Measurements from ENCODE around the gene FNBP1.

FNBP1 gene

GRCh38 chr9:129857207-129857606 lies 185.8 kb downstream of the FNBP1 start:
- no peak for DNase-seq
- H3K36me3 Mint-ChIP-seq: peaks cover 57 to 70% of the 10 kb centered on the region in 2 donors
- H3K4me3 Mint-ChIP-seq: no peak overlapping the region
- no peak overlapping the region for H3K27ac Mint-ChIP-seq
- no peaks in the 10 kb centered on the region for H3K27me3 Mint-ChIP-seq
- ATAC-seq (replicated peaks): no peak
- H3K4me1 Mint-ChIP-seq: no peaks in the 10 kb centered on the region
- no peaks in the 10 kb centered on the region for H3K9me3 Mint-ChIP-seq

- Mint-ChIP-seq H3K9me3 (no peaks in the 10 kb centered on the region), H3K4me3 (no peak overlapping the region), H3K27ac (no peak overlapping the region), H3K36me3 (peaks cover 60 to 74% of the 10 kb centered on the region in 2 donors), H3K4me1 (no peaks in the 10 kb centered on the region), H3K27me3 (no peaks in the 10 kb centered on the region)
- ATAC-seq (replicated peaks): no peak
- DNase-seq: no peak
These were observed 188.3 kb downstream of the FNBP1 start for GRCh38 chr9:129854588-129855110.

- DNase-seq (no peak), ATAC-seq (replicated peaks) (no peak)
- Mint-ChIP-seq H3K36me3 (peaks cover 59 to 73% of the 10 kb centered on the region in 2 donors), H3K4me1 (no peaks in the 10 kb centered on the region), H3K9me3 (no peaks in the 10 kb centered on the region), H3K27ac (no peak overlapping the region), H3K27me3 (no peaks in the 10 kb centered on the region), H3K4me3 (no peak overlapping the region)
These were observed 189.4 kb downstream of the FNBP1 start for GRCh38 chr9:129853614-129854013.

DNA sequence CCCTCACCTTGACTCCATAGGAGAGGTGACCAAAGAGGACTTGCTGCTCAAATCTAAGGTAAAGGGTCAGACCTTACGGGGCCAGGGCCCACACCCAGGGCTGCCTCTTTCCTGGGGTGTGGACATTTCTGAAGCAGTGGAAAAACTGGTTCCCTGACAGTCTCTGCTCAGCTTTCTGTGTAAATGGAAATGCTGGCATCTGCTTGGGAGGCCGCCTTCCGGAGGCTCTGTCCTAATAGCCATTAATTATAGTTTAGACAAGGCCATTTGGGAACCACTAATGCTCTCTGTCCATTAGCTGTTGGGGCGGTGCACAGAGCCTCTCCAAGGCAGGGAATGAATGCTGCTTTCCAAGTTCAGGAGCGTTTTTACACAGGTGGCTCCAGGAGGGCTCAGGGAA lies 190.4 kb downstream of the FNBP1 start:
- no peaks in the 10 kb centered on the region for H3K9me3 Mint-ChIP-seq
- DNase-seq: no peak
- no peaks in the 10 kb centered on the region for H3K4me1 Mint-ChIP-seq
- no peak overlapping the region for H3K4me3 Mint-ChIP-seq
- no peak for ATAC-seq (replicated peaks)
- H3K27ac Mint-ChIP-seq: no peak overlapping the region
- H3K27me3 Mint-ChIP-seq: no peaks in the 10 kb centered on the region
- peaks cover 54 to 63% of the 10 kb centered on the region in 2 donors for H3K36me3 Mint-ChIP-seq

GRCh38 chr9:129851821-129852220 lies 191.2 kb downstream of the FNBP1 start:
- Mint-ChIP-seq H3K36me3 (peaks cover 51 to 57% of the 10 kb centered on the region in 2 donors), H3K4me3 (no peak overlapping the region)

GRCh38 chr9:129850821-129851550 lies 192.0 kb downstream of the FNBP1 start:
- Mint-ChIP-seq H3K36me3 (peaks cover 46 to 50% of the 10 kb centered on the region in 2 donors), H3K9me3 (no peaks in the 10 kb centered on the region)

More at GRCh38 chr9:129851821-129852220, 191.2 kb downstream of the FNBP1 start:
- no peaks in the 10 kb centered on the region for H3K27me3 Mint-ChIP-seq
- ATAC-seq (replicated peaks): no peak
- DNase-seq: no peak
- H3K4me1 Mint-ChIP-seq: no peaks in the 10 kb centered on the region
- no peak overlapping the region for H3K27ac Mint-ChIP-seq
- no peaks in the 10 kb centered on the region for H3K9me3 Mint-ChIP-seq

GRCh38 chr9:129849901-129850300 lies 193.1 kb downstream of the FNBP1 start:
- H3K27ac Mint-ChIP-seq: no peak overlapping the region
- no peaks in the 10 kb centered on the region for H3K9me3 Mint-ChIP-seq
- peaks cover 0 to 5% of the 10 kb centered on the region in 2 donors for H3K4me1 Mint-ChIP-seq
- peaks cover 36 to 42% of the 10 kb centered on the region in 2 donors for H3K36me3 Mint-ChIP-seq
- DNase-seq (no peak), ATAC-seq (replicated peaks) (no peak)
- H3K4me3 Mint-ChIP-seq: no peak overlapping the region
- no peaks in the 10 kb centered on the region for H3K27me3 Mint-ChIP-seq

More at GRCh38 chr9:129850821-129851550, 192.0 kb downstream of the FNBP1 start:
- H3K4me1 Mint-ChIP-seq: no peaks in the 10 kb centered on the region
- H3K27ac Mint-ChIP-seq: no peak overlapping the region
- ATAC-seq (replicated peaks) (no peak), DNase-seq (no peak)
- no peak overlapping the region for H3K4me3 Mint-ChIP-seq
- H3K27me3 Mint-ChIP-seq: no peaks in the 10 kb centered on the region

DNA sequence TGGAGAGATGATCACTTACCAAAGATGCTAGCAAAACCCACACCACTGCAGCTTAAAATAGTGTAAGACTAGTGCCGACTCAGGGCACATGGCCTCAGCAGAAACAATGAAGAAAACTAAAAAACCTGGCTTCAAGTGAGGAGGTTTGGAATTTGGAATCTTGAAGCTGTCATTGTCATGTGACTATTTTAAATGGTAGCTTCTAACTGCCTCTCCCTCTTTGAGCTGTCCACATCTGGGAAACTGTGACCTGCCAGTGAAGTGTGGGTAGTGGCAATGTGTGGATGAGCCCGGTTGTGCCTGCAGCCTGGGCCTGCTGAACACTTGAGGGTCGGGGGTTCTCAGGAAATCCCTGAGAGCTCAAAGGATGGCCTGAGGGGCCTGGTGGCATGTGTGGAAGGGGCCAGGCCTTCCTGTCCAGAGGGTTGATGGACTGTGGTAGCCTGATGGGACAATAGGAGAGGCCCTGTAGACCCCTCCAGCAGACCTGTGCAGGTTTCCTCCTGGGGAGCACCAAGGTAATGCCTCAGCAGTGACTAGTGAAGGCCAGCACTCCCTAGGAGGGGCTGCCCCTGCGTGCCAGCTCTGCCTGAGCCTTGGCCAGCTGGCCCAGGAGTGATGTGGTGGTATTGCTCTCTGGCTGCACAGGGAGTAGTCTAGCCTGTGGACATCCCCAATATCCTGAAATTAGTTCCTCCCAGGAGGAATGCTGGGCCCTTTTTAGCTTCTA lies 194.1 kb downstream of the FNBP1 start:
- Mint-ChIP-seq H3K9me3 (no peaks in the 10 kb centered on the region), H3K36me3 (peaks cover 26 to 32% of the 10 kb centered on the region in 2 donors), H3K27ac (no peak overlapping the region), H3K27me3 (no peaks in the 10 kb centered on the region), H3K4me1 (peaks cover 0 to 5% of the 10 kb centered on the region in 2 donors), H3K4me3 (no peak overlapping the region)
- DNase-seq (no peak), ATAC-seq (replicated peaks) (no peak)

- Mint-ChIP-seq H3K27me3 (no peaks in the 10 kb centered on the region), H3K27ac (peak overlapping the region; percentile 42), H3K4me3 (no peak overlapping the region), H3K9me3 (no peaks in the 10 kb centered on the region), H3K36me3 (peaks cover 8 to 9% of the 10 kb centered on the region in 2 donors), H3K4me1 (peaks cover 0 to 5% of the 10 kb centered on the region in 2 donors)
- ATAC-seq (replicated peaks): no peak
- no peak for DNase-seq
These were observed 197.6 kb downstream of the FNBP1 start for GRCh38 chr9:129845373-129845772.

DNA sequence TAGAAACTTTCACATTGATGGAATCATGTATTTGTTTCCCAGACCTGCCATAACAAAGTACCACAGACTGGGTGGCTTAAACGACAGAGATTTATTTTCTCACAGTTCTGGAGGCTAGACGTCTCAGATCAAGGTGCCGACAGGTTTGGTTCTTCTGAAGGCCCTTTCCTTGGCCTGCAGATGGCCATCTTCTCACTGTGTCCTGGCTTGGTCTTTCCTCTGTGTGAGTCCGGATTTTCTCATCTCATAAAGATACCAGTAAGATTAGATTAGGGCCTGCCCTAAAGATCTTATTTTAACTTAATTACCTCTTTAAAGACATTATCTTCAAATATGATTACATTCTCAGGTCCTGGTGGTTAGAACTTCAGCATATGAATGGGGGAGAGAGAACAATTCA lies 201.9 kb downstream of the FNBP1 start:
- Mint-ChIP-seq H3K36me3 (peaks cover 13 to 19% of the 10 kb centered on the region in 2 donors), H3K27me3 (no peaks in the 10 kb centered on the region), H3K4me3 (no peak overlapping the region), H3K4me1 (peaks cover 24 to 35% of the 10 kb centered on the region in 2 donors), H3K9me3 (no peaks in the 10 kb centered on the region), H3K27ac (no peak overlapping the region)
- DNase-seq (no peak), ATAC-seq (replicated peaks) (no peak)

DNA sequence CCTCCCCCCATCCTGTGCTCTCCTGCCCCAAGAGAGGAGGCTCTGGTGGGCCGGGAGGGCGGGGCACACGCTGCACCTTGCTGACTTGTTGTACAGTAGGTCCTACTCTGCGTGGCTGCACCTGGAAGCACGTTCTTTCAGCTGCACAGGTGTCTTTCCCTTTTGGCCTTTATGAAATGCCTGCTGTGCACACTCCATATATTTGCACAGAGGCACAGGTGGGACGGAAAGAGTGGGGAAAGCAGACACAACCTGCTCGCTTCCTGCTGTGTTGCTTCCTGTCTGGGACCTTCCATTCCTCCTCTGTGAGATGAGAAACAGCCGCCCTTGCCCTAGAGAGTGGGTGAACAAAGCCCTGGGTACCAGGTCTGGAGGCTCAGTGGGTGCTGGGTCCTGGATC lies 203.0 kb downstream of the FNBP1 start:
- Mint-ChIP-seq H3K4me1 (peaks cover 24 to 34% of the 10 kb centered on the region in 2 donors), H3K36me3 (peaks cover 13 to 20% of the 10 kb centered on the region in 2 donors), H3K4me3 (no peak overlapping the region), H3K27ac (no peak overlapping the region), H3K9me3 (no peaks in the 10 kb centered on the region), H3K27me3 (no peaks in the 10 kb centered on the region)
- no peak for DNase-seq
- no peak for ATAC-seq (replicated peaks)

DNA sequence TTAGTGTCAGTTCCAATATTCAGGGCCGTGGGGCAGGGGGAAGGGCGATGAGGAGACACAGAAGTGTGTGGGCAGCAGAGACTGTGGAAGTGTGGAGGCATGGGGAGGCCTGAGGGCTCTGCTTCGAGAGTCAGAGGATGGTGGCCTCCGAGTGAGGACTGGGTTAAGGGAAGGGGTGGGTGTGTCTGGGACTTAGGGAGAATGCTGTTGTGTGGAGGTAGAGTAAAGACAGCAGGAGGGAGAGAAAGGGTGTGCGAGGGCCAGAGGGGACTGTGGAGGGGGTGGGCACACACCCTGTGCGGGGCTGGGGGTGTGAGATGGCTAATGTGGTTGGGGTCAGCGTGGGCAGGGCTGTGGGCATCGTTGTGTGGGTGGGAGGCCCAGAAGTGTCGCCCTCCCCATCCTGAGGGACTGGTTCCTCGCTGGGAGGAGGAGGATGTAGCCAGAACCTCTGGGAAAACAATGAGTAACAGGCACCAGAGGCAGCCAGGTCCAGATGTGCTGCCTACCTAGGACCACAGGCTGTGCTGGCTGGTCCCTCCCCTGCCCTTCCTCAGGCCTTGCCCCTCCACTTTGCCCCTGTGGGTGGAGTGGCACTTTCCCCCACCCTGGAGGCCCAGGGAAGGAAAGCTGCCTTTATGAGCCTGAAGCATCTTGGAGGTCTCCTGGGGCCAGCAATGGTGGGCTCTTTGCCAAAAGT lies 203.5 kb downstream of the FNBP1 start:
- H3K4me1 Mint-ChIP-seq: peaks cover 25 to 34% of the 10 kb centered on the region in 2 donors

GRCh38 chr9:129838707-129839259 lies 204.2 kb downstream of the FNBP1 start:
- Mint-ChIP-seq H3K4me1 (peaks cover 29 to 40% of the 10 kb centered on the region in 2 donors), H3K4me3 (no peak overlapping the region), H3K27me3 (no peaks in the 10 kb centered on the region), H3K36me3 (peaks cover 13 to 23% of the 10 kb centered on the region in 2 donors), H3K27ac (no peak overlapping the region), H3K9me3 (no peaks in the 10 kb centered on the region)
- ATAC-seq (replicated peaks): no peak
- no peak for DNase-seq

More for the DNA sequence above, 203.5 kb downstream of the FNBP1 start:
- DNase-seq (no peak), ATAC-seq (replicated peaks) (no peak)
- no peaks in the 10 kb centered on the region for H3K27me3 Mint-ChIP-seq
- H3K27ac Mint-ChIP-seq: peak overlapping the region; percentile 2
- H3K9me3 Mint-ChIP-seq: no peaks in the 10 kb centered on the region
- H3K36me3 Mint-ChIP-seq: peaks cover 13 to 23% of the 10 kb centered on the region in 2 donors
- H3K4me3 Mint-ChIP-seq: no peak overlapping the region
